HG03457 (cell line): Measurements from ENCODE around the gene FAM20A.

Experiments used
- ATAC-seq: cut with Tn5 transposase; IDR thresholded peaks from one replicate; pipeline ENCODE4 v1.9.1; 2021; ENCODE audit warnings: moderate number of reproducible peaks; ENCODE audit not compliant: unreplicated experiment

FAM20A gene

DNA sequence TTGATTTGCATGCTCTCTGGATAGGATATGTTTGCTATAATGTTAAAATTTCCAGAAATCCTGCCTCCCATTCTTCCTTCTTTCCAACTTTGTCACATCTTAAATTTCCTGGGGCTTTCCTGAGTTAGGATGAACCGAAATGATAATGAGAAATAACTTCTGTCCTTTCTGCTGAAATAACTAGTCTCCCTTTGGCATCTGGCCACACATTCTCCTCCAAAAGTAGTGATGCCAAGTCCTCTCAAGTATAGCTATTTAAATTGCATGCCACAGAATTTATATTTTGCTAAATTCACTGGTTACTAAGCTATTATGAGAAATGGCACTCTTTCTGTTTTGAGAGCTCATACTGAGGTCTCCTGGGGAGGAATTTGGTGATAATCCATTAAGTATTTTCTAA is 30.6 kb downstream of the FAM20A start:
- ATAC-seq, result no peak

DNA sequence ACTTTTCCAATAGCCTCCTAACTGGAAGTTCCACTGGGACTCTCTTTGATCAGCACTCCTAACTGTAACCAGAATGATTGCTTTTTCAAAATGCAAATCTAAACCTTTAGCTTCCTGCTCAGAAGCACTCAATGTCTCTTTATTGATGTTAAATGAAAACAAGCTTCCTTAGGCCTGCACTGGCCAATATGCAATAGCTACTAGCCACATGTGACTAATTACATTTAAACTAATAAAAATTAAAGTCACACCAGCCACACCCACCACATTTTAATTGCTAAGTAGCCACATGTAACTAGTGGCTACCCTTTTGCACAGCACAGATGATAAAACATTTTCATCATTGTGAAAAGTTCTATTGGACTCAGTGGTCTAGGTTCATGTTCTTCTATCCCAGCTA is 31.8 kb downstream of the FAM20A start:
- no peak for ATAC-seq

DNA sequence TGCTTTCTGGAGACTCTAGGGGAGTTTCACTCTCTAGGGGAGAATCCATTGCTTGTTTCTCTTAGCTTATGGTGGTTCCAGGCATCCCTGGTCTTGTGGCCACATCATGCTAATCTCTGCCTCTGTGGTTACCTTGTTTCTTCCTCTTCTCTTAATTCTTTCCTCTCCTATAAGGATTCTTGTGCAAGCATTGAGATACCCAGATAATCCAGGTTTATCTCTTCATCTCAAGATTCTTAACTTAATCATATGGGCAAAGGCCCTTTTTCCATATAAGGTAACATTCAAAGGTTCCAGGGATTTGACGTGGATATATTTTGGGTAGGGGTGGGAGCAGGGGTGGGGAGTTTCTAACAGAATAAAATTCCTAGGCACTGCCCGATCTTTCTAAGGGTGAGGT is 32.6 kb downstream of the FAM20A start:
- ATAC-seq, result no peak

DNA sequence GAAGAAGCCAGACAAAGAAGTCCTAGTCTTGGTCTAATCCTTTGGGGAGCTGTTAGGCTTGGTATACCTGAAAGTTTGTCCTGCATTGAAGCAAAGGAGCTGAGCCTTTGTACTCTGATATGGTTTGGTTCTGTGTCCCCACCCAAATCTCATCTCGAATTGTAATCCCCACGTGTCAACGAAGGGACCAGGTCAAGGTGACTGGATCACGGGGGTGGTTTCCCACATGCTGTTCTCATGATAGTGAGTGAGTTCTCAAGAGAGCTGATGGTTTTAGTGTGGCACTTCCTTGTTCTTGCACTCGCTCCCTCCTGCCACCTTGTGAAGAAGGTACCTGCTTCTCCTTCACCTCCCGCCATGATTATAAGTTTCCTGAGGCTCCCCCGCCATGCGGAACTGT is 33.6 kb downstream of the FAM20A start:
- no peak for ATAC-seq

DNA sequence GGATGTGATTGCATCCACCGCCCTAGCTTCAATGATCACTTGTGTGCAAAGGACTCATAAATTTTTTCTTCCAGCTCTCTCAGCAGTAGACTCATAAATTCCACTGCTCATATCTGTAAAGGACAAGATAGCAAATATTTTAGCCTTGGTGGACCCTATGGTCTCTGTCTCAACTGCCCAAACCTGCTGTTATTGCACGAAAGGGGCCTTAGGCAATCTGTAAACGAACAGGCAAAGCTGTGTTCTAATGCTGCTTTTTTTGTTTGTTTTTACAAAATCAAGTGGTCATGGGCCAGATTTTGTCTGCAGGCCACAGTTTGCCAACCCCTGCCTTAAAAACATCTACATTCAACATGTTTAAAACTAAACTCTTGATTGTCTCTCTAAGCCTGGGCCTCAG is 34.1 kb downstream of the FAM20A start:
- no peak for ATAC-seq

DNA sequence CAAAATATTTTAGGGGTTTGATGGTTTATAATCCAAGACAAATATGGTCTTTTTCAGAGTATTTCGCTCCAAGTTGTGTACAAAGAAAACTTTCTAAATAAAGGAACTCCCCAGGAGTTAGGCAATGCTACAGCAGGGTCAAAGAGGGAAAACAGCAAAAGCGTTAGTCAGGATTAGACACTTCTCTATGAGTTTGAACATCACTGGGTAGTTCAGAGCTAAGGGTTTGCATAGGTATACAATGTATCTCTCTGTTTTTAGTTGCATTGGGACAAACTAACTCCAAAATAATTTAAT is 34.8 kb downstream of the FAM20A start:
- ATAC-seq, result no peak

DNA sequence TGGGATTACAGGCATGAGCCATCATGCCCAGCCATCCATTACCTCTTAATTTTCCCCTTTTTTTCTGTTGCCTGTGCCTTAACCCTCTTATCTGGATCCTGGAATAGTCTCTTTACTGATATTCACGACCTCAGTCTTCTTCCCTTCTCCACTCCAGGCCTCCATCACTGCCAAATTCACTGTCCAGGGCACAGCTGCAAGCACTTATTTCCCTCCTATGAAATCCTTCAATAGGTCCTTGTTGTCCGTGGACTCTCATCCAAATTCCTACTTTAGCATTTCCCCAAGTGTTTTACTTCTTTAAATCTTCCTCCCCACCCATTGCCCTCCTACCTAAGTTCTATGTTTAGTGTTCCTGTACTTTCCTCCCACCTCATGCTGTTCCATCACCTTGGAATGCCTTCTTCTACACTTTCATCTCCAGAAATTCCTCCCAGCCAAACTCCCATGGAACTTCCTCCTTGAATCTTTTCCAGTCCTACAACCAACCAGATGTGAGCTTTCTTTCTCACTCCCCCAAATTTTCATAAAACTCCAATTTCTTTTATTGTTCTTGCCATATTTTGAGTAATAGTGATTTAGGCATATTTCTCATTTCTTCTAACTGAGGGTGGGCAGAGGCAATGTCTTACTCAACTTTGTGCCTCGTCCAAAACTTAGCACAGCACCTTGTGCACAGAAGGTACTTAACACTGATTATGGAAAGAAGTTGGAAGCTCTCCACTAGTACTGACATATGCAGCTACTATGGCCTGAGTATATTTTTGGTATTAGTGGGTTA is 35.3 kb downstream of the FAM20A start:
- no peak for ATAC-seq

DNA sequence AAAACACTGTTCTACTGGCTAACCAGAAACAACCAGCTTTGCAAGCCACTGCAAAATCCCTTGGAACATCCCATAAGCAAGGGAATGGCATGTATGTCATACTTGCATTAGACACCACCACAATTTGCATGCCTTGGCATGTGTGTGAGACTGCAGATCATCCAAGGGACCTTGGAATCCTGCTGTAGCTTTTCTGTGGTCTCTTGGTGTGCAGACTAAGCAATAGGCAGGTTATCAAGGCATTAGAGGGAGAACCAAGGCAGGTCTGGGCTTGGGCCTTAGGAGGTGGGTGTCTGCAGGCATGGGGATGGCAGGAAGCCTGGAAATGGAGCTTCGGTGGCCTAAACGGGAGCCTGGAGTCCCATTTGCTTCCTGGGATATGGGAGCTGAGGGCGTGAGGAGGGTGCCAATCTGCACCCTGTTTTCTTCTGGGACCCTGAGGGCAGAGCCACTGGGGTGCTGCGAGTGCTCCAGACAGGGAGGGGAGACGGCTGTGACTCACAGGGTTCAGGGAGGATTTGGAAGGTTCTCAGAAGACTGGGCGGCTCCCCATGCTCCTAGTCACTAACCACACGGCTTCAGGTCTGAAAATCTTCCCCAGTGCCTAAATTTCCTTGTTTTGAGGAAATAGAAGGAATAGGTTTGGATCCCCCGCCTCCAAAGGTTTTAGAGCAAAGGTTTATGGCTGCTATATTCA is 36.6 kb downstream of the FAM20A start:
- ATAC-seq, result no peak

DNA sequence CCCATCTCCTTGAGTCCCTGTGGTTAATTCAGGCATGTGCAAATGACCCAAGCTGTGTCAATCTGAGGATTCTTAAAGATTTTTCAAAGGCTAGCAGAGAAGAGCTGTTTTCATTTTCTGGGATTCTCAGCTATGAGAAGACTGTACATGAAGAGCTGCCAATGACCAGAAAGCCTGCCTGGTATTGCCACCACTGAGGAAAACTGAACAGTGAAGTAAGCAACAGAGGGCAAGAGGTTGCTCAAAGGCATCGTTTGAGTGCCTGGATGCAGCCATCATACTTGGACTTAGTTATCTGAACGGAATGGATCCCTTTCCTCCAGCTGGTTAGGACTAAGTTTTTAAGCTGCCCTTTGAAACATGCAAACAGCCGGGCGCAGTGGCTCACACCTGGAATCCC is 38.4 kb downstream of the FAM20A start:
- ATAC-seq, result no peak

DNA sequence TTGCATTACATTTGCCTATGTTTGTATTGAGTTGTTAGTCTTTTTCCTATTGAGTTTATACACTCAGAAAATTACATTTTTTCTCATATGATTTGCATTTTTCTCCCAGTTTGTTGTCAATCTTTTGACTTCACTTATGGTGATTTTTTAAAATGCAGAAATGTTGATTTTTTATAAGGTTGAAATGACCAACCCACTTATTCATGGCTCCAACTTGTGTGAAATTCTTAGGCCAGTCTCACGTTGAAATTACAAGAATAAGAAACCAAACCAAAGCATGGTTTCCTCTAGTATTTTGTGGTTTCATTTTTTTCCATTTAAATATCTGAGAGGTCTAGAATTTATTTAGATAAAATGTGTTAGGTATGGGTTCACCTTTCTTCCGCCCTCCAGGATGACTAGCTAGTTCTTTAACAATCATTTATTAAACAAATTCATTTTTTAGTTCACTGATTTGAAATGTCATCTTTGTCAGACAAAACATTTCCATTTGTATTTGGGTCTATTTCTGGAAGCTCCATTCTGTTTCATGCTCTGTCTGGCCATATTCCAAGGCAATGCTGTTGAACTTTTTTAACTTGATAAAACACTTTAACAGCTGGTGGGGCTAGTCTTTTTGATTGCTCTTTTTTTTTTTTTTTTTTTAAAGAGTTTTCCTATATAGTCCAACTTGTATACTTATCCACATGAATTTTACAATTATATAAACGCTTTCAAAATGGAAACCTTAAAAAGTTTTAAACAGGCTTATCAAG is 40.0 kb downstream of the FAM20A start:
- ATAC-seq, result no peak

DNA sequence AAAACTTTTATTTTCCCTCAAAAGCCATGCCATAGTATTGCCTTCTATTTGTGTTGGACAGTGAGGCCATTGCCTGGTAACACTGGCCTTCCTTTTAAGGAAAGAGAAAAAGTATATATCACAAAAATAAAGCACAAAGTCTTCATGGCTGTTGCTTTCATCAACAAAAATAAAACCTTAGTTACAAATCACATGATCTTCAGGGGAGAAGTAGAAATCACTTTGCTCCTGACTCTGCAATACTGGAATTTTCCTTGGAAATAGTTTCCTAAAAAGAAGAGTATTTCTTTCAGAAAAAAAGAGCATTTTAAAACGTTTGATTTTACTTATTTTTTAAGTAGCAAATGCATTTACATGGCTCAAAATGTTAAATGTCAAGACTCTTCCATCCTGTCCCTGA is 41.9 kb downstream of the FAM20A start:
- ATAC-seq, result no peak

DNA sequence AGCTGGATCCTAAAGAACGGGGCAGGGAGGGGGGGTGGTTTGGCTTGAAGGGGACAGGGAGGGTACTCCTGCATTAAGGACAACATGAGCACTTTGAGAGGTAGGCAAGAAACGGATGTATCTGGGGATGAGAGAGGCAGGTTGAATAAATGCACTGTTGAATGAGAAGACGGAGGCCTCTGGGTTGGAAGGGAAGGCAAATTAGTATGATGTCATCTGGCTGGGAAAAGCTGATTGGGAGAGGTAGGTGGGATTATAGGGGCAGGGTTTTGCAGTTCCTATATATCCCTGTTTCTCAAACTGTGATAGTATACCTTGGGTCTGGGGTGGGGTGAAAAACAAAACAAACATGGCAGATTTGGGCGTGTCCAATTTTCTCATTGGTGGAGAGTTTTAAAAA is 44.6 kb downstream of the FAM20A start:
- no peak for ATAC-seq

DNA sequence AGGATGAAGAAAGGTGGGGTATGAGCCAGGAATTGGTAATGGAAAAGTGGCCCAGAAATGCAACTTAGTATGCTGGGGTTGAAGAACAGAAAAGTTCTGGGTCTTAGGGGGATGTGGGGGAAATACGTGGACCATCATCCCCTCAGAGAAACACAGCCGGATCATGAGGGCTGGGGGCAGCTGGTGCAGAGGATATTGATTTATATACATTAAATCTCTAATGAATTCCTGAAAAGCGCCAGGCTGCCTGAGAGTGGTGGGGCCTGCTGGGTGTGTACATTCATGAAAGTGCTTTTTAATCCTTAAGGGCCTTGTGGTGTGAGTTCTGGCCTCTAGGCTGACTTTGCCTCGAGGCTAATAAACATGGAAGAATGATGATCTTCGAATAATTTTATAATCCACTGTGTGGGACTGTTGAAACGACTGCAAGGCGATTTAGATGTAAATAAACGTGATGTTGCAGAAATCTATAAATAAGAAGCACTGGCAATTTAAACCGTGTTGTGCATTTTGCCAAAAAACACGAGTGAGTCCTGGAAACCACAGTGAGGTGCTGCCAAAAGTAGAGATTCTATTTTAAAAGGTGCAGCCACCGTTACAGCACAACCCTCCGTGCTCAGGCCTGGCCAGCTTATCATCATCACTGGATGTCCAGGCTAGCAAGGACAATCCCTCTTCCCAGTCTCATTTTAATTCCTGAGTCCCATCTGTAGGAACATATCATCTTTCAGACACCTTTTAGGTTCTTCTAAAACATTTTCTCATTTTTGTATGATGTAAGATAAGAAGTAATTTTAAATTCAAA is 56.9 kb downstream of the FAM20A start:
- no peak for ATAC-seq

DNA sequence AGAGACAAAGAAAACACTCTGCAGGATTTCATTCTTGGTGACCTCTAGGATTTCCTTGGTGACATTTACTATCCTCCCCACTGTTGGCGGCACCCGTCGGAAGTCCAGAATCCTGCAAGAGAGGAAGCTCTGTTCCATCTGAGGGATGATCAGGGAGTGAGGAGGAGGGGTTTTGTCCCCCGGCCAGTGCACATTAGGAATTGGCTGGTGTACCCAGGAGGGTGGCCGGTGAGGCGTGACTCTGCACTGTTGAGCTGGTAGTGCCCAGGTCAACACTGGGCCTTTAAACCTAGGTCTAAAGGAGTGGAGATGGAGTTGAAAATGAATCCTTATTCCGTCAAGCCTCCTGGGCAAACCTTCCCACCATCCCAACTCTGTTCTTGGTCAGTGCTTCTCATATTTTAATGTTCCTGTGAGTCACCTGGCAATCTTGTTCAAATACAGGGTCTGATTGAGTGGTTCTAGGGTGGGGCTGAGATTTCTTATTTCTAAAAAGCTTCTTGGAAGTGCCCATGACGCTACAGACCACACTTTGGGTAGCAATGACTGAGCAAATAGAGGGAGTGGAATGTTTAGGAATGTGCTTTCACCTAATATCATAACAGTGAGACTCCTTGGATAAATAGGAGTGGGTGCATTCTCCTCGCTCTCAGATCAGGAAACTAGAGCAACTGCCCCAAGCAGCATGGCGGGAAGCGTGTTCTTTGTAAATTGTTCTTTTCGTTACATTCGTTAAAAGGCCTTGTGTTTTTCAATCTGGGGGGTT is 58.3 kb downstream of the FAM20A start:
- no peak for ATAC-seq

DNA sequence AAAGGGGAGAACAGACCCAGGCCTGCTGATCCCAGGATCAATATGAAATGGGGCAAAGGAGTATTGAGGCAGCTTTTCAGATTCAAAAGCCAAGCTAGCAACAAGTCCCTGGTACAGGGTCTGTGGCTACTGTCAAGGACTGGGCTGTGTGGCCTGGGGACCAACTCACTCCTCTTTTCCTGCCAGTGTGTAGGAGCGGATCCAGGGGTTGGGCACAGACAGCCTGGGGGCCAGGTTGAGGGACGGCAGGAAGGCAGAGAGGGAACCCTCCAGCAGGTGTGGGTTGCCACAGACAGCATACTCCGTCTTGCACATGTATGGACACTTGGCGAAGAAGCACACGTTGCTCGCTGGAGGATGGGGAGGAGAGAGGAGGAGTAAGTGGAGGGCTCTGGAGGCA is 59.4 kb downstream of the FAM20A start:
- no peak for ATAC-seq

DNA sequence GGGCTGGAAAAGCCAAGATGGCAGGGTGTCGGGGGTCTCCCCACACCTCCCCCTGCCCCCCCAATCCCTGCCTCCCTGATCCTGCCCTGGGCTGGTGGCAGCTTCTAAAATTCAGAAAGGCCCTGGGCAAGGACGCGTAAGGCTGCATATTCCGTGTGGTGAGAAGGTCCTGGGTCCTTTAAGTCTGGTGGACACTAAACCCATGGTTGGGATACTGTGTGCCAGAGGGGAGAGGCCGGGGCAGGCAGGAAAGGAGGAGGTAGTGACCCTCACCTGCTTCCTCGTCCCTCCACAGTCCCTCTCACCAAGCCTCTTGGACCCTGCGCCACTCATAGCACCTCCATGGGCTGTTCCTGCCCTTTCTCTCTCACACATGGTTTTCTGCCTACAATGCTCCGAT is 60.2 kb downstream of the FAM20A start:
- ATAC-seq, result no peak

DNA sequence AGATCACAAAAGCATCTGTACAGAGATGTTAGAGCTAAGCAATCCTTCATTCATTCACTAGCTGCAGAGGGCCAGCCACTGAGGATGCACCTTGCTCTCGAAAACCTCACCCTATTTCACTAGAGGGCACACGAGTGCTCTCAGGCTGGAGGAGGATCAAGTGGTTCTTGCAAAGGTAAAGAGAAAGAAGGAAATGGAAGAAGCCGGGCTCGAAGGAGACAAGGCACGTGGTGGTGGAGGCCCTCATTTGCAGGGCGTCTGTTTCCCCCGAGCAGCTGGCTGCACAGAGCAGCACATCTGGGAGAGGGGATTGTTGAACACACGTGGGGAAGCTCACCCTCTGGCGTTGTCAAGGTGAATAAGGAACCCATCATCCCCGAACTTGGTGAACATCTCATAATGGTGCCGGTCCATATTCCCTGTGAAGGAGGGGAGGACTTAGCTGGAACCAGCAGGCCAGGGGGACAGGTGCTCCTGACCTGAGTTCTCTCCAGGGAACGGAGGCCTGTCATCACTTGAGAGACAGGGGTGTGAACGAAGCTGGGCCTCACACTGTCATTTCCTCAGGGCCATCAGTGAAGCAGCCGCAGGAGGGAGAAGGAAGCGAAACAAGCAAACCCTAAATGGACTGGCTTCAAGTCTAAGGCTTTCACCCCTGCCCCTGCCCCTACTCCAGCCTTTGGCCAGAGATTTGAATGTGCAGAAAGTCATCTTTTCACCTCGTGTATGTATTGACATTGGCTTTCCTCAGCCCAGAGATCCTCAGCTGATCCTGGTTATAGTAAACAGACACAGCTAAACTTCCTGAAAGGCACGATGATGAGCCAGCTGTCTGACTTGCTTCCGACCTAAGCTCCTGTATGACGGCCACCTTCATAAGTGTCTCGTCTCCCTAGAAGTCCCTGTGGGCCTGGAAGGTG is 61.4 kb downstream of the FAM20A start:
- ATAC-seq, result no peak

DNA sequence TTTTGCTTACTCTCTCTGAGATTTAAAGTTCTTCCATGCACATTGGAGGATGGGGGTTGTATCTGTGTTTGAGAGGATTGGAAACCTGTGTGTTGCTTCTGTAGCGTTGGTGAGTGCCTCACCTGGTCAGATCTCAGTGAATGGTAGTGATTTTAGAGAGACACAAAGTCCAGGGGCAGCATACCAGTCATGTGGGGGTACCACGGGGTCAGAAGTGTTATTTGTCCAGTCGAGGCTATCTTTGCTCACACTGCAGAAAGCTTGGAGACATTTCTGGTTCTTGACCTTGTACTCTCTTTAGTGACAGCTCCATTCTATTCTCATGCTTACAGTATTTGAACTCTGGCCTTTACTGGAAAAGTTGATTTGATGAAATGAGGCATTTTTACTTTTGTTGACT is 65.2 kb downstream of the FAM20A start:
- ATAC-seq, result no peak

DNA sequence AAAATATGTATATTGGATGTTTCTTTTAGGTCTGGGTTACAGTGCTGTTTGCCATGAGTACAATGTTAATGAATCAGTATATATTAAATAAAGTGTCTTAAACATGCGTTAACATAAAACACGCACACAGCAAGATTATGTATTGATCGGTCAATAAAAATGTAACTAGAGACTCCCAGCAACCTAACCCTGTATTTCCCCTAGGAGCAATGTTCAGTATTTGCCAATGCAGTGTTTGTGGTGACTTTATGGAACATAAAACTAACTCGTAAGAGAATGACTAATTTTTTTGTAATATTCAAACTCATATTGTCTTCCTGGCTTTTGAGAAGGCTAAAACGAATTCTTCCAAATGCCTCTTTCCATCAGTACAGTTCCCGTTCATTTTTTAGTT is 66.5 kb downstream of the FAM20A start:
- no peak for ATAC-seq
